Nephron progenitor cell (in vitro differentiated cells): ENCODE data around the gene EMILIN3.

Experiments used
- DNase-seq: peaks from one replicate; pipeline ENCODE4 v3.0.0; 2021
- H3K27ac Mint-ChIP-seq: 2 replicates; pipeline ENCODE4 v1.8.0; 2021; ENCODE audit warnings: mild to moderate bottlenecking, moderate library complexity, mixed read lengths
- H3K27me3 Mint-ChIP-seq: 2 replicates; pipeline ENCODE4 v1.8.0; 2021; ENCODE audit warnings: mild to moderate bottlenecking, low read depth, mixed read lengths; ENCODE audit not compliant: poor library complexity
- H3K36me3 Mint-ChIP-seq: 2 replicates; pipeline ENCODE4 v1.8.0; 2021; ENCODE audit warnings: low read depth, mixed read lengths
- H3K4me1 Mint-ChIP-seq: 2 replicates; pipeline ENCODE4 v1.8.0; 2021; ENCODE audit warnings: mixed read lengths
- H3K4me3 Mint-ChIP-seq: 2 replicates; pipeline ENCODE4 v1.8.0; 2021; ENCODE audit warnings: mild to moderate bottlenecking, moderate library complexity, mixed read lengths
- H3K9me3 Mint-ChIP-seq: 2 replicates; pipeline ENCODE4 v1.8.0; 2021; ENCODE audit warnings: mild to moderate bottlenecking, moderate library complexity, mixed read lengths
- CTCF ChIP-seq: fragments of 200-600 bp; sonication (generic); IDR thresholded peaks from 2 replicates; pipeline ENCODE4 v1.5.0; 2021; ENCODE audit warnings: antibody characterized with exemption

EMILIN3 gene

GRCh38 chr20:41345729-41346067, 20.9 kb downstream of the EMILIN3 start:
- Mint-ChIP-seq H3K27me3 (peaks cover 6% of the 10 kb centered on the region), H3K9me3 (no peaks in the 10 kb centered on the region), H3K4me1 (peaks cover 18% of the 10 kb centered on the region), H3K36me3 (no peaks in the 10 kb centered on the region), H3K27ac (no peak overlapping the region), H3K4me3 (no peak overlapping the region)
- TF ChIP-seq CTCF: no peak
- DNase-seq: no peak

- H3K36me3 Mint-ChIP-seq: no peaks in the 10 kb centered on the region
- no peak overlapping the region for H3K27ac Mint-ChIP-seq
- no peak for TF ChIP-seq CTCF
- H3K9me3 Mint-ChIP-seq: no peaks in the 10 kb centered on the region
- peaks cover 6% of the 10 kb centered on the region for H3K27me3 Mint-ChIP-seq
- no peak overlapping the region for H3K4me3 Mint-ChIP-seq
- peaks cover 21% of the 10 kb centered on the region for H3K4me1 Mint-ChIP-seq
- DNase-seq: no peak
Measured at GRCh38 chr20:41344938-41345728, 21.5 kb downstream of the EMILIN3 start.

- no peak for TF ChIP-seq CTCF
- H3K9me3 Mint-ChIP-seq: no peaks in the 10 kb centered on the region
- no peak for DNase-seq
- H3K27me3 Mint-ChIP-seq: peaks cover 10% of the 10 kb centered on the region
- H3K27ac Mint-ChIP-seq: no peak overlapping the region
- H3K36me3 Mint-ChIP-seq: no peaks in the 10 kb centered on the region
- peaks cover 27% of the 10 kb centered on the region for H3K4me1 Mint-ChIP-seq
- H3K4me3 Mint-ChIP-seq: no peak overlapping the region
Measured at GRCh38 chr20:41344477-41344876, 22.1 kb downstream of the EMILIN3 start.

GRCh38 chr20:41342474-41343464, 23.8 kb downstream of the EMILIN3 start:
- Mint-ChIP-seq H3K4me1 (peaks cover 32% of the 10 kb centered on the region), H3K36me3 (no peaks in the 10 kb centered on the region), H3K9me3 (no peaks in the 10 kb centered on the region), H3K4me3 (no peak overlapping the region), H3K27me3 (peaks cover 16% of the 10 kb centered on the region), H3K27ac (peak overlapping the region; percentile 16)
- TF ChIP-seq CTCF: no peak
- DNase-seq: no peak

GRCh38 chr20:41340327-41341055, 26.1 kb downstream of the EMILIN3 start, which contains the start of gene LPIN3:
TSS of gene LPIN3 (plus strand) at chr20:41340821. CDS start at chr20:41345804, 4,983 bp downstream.
- Mint-ChIP-seq H3K27me3 (peaks cover 12% of the 10 kb centered on the region), H3K36me3 (no peaks in the 10 kb centered on the region), H3K4me1 (peaks cover 29% of the 10 kb centered on the region), H3K9me3 (no peaks in the 10 kb centered on the region), H3K27ac (peak within 1 kb of the TSS; percentile 58), H3K4me3 (peak within 1 kb of the TSS; percentile 83)
- peak; percentile 22 for TF ChIP-seq CTCF
- DNase-seq: peak; percentile 94
